Fibroblast of skin of left biceps (primary cell): ENCODE results near the gene RPS21.
A peak's percentile ranks its signal among the peaks of the same experiment; 100 is the strongest.
"Not testable (repeated sequence)": the region's sequence is repeated elsewhere in the genome, so short reads cannot be mapped to it uniquely, and the experiment has no call there.

ENCODE experiments used
- DNase-seq, 2 experiments: peaks; one replicate each; pipeline ENCODE4 v3.0.0-alpha.2; 2013; ENCODE audit warnings: low read depth in 2 of 2

RPS21 gene

DNA sequence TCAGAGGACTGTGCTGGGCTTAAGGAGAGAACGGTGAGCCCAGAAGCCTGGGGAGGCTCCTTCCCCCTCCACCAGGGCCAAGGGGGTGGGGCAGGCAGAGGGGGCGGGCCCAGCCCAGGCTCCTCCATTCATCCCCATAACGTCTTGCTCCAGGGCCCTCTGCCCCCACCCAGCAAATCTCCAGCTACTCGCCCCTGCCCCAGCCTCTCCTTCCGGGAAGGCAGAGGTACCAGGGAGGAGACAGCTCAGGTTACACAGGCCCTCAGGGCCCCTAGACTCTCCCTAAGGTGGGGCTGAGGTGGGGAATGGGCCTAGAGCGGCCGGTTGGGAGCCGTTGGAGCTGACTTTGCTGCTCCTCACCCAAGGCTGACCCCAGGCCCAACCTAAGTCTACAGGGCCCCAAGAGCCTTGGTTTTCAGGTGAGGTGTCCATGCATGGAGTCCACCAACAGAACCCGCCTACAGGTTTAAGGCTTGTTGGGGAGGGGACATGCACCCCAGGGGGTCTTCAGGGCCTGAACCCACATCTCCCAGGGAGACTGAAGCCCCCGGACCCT lies 21.0 kb upstream of the RPS21 start:
- DNase-seq = no peak

DNA sequence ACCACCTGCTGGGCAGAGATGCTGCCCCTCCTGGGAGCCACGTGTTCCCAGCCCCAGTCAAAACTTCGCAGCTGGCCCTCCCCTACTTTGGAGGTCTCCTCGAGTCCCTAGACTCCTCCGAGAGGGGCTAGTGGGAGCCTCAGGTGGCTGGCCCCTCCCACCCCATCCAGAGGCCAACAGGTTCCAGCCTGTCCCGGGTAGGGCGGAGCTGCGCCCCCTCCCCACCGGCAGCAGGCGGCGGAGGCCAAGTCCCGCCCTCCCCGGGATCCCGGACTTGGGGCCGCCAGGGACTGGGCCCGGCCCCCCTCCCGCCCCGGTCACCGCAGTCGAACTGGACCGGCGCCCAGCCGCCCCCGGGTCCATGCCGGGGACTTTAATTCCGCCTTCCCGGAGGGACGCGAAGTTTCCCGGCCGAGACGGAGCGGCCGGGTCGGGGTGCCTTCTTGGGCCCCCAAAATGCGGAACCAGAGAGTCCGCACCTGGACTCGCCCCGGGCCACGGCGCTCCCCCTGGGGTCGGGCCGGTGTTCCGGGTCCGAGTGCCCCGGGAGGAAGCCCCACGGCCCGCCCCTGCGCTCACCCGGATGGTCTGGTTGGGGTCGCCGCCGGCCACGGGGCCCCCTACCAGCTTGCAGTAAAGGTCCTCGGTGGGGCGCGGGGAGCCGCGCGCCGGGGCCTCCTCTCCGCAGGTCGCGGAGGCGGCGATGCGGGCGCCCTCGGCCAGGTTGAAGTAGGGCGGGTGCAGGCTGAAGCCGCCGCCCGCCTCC lies 20.4 kb upstream of the RPS21 start:
- no peak for DNase-seq

DNA sequence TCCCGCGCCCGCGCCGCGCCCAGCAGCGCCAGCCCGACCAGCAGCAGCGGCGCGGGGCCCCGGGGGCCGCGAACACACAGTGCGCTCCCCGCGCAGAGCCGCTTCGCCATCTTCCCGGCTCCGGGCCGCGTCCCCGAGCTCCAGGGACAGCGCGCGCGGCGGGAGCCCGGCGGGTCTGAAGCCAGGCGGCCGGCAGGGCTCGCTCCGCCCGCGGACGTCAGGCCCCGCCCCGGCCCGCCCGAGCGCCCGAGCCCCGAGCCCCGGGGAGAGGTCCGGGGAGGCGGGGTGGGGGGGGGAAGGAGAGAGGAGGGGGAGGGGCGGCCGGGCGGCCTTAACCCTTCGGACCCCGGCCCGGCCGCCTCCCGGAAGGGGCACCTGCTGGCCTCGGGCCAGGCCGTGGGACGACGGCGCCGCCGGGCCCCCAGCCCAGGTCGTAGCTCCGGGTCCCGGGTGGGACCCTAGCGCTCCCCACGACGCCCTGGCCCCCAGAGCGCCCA lies 19.7 kb upstream of the RPS21 start, which contains the start of gene LAMA5:
Gene LAMA5 (minus strand): TSS at position 177 of the 497 bp plus-strand sequence. CDS start 67 bp downstream, at position 110.
- no peak for DNase-seq

- no peak for DNase-seq
Measured at GRCh38 chr20:62367633-62368391, 19.1 kb upstream of the RPS21 start.

DNA sequence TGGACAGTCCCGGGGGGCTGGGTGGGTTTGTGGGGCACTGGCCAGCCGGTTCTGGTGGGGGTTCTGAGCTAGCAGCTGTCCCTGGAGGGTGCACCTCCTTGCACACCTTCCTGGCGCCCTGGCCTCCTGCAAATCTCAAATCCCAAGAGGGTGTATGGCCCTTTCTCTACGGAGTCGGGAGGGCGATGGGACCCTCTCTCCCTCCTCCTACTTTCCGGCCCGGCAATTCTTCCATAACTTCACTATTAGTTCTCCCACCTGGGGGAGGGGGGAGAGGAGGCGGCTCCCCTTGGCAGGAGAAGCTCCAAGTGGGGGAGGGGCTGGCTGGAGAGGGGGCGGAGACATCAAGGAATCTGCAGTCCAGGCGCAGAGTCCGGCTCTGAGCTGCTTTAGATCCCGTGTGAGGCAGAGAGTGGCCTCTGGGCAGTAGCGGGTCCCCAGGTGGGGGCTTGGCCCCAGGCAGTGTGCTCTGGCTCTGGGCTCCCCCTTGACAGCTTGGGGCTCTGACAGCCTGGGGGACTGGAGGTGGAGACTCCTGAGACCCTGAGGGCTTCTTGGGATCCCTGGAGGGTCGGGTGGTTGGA lies 18.4 kb upstream of the RPS21 start:
- no peak for DNase-seq

DNA sequence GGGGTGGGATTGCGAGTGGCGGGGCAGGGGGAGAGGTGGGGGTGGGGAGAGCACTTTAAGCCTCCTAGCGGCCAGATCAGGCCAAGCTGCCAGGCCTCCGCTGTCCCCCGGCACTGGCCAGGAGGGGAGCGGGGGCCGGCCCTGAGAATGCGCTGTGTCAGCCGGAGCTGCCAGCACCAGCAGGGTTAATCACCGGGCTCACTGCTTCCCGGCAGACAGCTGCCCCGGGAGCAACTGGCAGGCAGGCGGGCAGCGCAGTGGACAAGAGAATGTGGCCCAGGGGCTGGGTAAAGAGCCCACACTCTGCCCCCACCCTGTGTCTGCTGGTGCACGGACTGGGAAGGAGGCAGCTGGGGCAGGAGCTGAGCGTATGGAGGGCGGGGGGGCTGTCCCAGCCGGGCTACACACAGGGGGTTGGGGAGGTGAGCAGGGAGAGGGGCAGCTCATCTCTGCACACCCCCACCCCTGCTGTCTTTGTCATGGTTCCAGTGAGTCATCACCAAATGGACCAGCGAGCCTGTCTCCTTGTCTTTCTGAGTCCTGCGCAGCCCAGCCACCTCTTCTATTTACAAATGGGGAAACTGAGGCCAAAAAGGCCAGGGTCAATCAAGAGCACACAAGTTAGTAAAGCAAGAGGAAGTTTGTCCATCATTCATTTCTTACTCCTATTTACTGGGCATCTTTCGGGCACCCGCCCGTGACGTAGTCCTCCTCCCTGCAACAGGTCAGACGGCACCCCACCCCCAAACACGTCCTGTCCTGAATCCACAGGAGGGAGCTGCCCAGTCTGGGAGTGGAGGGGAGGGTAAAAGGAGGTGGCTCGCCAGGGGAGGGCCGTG lies 17.7 kb upstream of the RPS21 start:
- DNase-seq = no peak

GRCh38 chr20:62369815-62370114 lies 17.1 kb upstream of the RPS21 start:
- no peak for DNase-seq

DNA sequence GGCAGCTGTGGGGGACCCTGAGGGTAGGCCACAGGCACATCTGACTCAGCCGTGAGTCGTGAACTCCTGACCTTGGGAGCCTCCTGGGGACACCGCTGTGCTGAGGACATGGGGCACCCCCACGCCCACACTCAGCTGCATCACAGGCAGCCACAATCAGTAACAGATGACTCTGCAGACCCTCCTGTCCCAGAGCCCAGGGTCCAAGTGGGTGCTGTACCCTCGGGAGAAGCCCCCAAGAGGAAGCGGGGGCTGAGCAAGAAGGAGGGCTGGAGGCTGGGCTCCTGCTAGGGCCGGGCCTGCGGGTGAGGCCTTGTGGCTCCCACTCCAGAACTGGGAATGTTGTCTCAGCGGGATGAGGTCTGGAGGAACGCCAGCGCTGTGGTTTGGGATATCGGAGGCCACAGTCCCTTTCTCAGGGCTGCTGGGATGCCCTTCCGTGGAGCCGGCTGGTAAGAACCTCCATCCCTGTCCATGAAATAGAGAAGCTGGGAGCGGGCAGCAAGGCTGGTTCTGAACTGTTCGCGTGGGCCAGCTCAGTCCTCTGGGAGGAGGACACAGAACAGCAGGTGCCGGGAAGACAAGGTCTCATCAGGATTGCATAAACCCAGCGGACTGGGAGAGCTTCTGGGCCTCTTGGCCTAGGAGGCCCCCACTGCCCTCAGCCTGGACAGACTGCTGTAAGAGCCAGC lies 16.6 kb upstream of the RPS21 start:
- peak; percentile 50 to 51 for DNase-seq

DNA sequence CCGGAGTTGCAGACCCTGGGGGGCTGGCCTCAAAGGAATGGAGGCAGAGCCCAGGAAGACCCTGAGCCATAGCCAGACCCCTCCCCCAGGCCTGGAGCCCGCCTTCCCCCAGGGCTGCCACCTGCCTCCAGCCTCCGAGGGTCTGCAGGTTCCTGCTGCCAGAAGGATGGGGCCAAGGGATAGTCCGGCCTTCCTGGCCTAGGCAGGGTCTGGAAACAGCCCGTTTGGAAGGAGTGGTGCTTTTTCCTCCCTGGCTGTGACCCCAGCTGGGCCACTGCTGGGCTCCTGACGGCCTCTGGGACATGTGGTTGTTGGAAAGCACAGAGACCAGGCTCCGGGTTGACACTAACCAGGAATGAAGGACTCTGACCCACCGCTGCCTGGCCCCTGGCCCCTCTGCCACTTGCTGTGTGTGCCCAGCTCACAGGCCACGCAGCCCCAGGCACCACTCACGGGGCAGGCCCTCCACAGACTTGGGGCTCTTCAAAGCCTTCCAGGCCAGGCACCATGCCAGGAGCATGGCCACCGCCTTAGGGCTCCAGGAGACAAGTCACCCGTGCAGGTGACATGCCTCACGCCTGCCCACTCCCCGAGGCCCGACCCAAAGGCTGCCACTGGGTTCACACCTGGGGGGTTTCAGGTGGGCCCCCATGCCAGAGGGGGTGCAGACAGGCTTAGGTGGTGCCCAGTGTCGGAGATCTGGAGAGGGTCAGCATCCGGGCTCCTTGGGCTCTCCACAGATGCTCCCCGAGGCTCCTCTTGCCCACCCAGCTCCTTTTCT lies 15.9 kb upstream of the RPS21 start:
- DNase-seq = no peak

- DNase-seq = no peak
Measured at GRCh38 chr20:62371588-62372041, 15.3 kb upstream of the RPS21 start.

DNA sequence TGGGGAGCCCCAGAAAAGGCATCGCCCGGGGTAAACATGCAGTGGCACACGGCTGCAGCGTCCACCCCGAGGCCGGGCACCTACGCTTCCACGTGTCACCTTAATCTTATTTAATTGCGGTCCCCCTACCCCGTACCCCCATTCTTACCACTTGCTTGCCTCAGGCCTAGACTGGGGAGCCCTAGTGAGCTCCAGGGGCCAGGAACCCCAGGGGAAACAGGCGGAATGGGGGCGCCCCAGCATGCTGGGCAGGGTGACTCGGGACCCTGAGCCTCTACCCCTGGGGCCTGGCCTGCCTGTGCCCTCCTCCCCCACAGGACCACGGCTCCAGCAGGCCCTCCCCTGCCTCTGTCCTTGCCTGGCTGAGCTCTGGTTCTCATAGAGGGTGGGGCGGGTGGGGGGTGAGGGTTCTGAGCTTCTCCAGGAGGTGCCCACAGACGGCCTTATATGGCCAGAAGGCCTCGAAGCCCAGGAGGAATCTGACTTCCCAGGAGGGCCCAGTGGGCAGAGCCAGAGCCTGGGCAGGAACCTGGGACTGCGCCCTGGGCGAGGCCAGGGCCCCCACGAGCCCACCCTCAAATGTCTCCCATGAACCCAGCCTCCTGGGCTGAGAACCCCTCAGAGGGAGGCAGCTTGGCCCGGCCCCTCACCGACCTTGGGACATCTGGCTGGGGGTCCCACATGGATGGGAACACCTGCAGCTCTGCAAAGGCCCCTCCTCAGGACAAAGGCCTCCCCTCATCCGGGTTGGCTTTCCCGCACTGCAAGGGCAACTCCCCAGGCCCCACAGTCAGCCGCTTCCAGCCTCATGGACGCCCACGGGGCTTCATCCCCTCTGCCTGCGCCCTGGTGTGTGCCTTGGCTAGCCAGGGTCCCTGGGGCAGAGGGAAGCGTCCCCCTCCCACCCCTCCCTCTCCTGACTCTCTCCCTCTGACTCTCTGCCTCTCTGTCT lies 14.6 kb upstream of the RPS21 start:
- no peak for DNase-seq

GRCh38 chr20:62373631-62374179 lies 13.2 kb upstream of the RPS21 start:
- DNase-seq = not testable (repeated sequence)

GRCh38 chr20:62374331-62375152 lies 12.4 kb upstream of the RPS21 start:
- DNase-seq = no peak

DNA sequence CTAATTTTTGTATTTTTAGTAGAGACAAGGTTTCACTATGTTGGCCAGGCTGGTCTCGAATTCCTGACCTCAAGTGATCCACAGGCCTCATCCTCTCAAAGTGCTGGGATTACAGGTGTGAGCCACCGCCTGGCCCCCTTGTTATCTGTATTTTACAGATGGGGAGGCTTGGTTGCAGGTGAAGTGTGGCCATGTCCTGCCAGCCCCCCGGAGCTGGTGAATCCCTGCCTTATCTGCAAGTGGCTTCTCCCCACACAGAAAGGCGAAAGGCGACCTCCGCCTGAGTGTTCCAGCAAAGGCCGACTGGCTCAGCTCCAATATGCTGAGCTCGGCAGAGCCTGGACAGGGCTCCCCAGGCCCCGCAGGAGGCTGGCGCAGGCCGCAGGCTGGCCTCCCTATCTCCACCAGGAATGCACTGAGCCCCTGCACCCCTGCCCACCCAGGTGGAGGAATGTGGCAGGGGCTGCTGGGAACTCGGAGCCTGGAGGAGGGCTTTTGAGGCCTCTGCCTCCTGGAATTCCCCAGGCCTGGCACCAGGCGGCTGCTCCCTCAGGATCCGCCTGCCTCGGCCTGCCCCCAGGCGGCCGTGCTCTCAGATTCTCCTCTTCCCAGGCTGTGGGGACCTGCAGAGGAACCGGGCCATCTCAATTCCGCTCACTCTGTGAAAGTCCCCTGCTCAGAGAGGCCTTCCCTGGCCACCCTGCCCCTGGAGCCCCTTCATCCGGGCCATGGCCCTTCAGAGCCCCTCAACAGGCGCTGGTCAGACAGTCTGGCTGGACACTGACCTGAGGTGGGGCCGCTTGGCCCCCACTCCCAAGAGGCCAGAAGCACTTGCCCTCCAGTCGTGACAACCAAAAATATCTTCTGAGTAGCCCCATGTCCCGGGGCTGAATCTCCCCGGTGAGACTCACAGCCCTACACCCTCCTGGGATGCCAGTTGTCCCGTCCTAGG lies 10.5 kb upstream of the RPS21 start:
- DNase-seq = no peak

GRCh38 chr20:62377064-62377461 lies 9.8 kb upstream of the RPS21 start:
- no peak for DNase-seq

- DNase-seq = no peak
Measured at GRCh38 chr20:62377615-62378178, 9.2 kb upstream of the RPS21 start.
